Prostate gland (tissue), 2 donors: Measurements from ENCODE around the gene SNED1.

Experiments
- POLR2A ChIP-seq: fragments of 450-650 bp; IDR thresholded peaks from one replicate; pipeline ENCODE4 v1.6.1; 2016; ENCODE audit warnings: antibody characterized with exemption, mild to moderate bottlenecking
- TF ChIP-seq, protein P1 (sequence below), 4 experiments: fragments of 200-600 bp in 2 of 4; fragments of 450-650 bp in 2 of 4; sonication (generic) in 2 of 4; IDR thresholded peaks; 1 replicate in 3 of 4; 2 replicates in 1 of 4; pipeline ENCODE4 v1.5.1; 2016 to 2019; ENCODE audit warnings: antibody characterized with exemption in 4 of 4, mild to moderate bottlenecking in 2 of 4, moderate library complexity in 2 of 4

DNA sequence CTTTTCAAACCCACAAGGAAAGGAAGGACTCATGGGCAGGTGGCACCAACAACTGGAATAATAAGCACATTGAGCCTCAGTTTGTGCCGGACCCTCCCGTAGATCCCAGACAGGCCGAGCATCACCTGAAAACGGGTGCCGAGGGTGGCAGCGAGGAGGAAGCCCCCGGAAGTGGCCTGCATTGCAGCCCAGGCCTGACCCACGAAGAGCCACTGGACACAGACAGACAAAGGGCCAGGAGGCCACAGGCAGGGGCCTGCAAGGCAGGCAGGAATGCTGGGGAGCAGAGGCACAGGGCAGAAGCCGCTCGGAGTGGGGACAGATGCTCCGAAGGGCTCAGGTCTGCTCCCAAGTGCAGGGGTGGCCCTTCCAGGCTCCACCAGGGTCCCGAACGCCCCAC lies 71.9 kb downstream of the SNED1 start:
- TF ChIP-seq POLR2A: no peak
- TF ChIP-seq, protein P1, sequence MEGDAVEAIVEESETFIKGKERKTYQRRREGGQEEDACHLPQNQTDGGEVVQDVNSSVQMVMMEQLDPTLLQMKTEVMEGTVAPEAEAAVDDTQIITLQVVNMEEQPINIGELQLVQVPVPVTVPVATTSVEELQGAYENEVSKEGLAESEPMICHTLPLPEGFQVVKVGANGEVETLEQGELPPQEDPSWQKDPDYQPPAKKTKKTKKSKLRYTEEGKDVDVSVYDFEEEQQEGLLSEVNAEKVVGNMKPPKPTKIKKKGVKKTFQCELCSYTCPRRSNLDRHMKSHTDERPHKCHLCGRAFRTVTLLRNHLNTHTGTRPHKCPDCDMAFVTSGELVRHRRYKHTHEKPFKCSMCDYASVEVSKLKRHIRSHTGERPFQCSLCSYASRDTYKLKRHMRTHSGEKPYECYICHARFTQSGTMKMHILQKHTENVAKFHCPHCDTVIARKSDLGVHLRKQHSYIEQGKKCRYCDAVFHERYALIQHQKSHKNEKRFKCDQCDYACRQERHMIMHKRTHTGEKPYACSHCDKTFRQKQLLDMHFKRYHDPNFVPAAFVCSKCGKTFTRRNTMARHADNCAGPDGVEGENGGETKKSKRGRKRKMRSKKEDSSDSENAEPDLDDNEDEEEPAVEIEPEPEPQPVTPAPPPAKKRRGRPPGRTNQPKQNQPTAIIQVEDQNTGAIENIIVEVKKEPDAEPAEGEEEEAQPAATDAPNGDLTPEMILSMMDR (IDR thresholded peaks at IDR 0.05): no peak
